Loucy (cell line): ENCODE data around the gene TMEM244.

Experiments used
- CTCF ChIP-seq: fragments of 200-600 bp; sonication (generic); conservative IDR thresholded peaks from 2 replicates; pipeline ENCODE4 v1.5.1; 2014; ENCODE audit warnings: mild to moderate bottlenecking, antibody characterized with exemption, low read length
- EZH2phosphoT487 ChIP-seq: fragments of 200-600 bp; IDR thresholded peaks from 2 replicates; pipeline ENCODE4 v1.6.1; 2018; ENCODE audit warnings: antibody characterized with exemption, mild to moderate bottlenecking, moderate library complexity, borderline replicate concordance

- TF ChIP-seq CTCF: no peak
- TF ChIP-seq EZH2phosphoT487: no peak
Measured at GRCh38 chr6:129857838-129858237, 3.3 kb downstream of the TMEM244 start.
